Effector memory CD4-positive, alpha-beta T cell (primary cell): ENCODE measurements around the gene LACTB.

Experiments
- DNase-seq, 3 donors: peaks; one replicate each; pipeline ENCODE4 v3.0.0-alpha.2; 2020
- H3K27ac ChIP-seq: 2 replicates; pipeline ENCODE4 v1.7.0; 2013; ENCODE audit warnings: mild to moderate bottlenecking, low read length, moderate library complexity; ENCODE audit not compliant: insufficient read depth, poor library complexity, severe bottlenecking
- H3K27me3 ChIP-seq: replicated peaks from 2 replicates; pipeline ENCODE4 v1.7.0; 2013; ENCODE audit warnings: mild to moderate bottlenecking, low read length; ENCODE audit not compliant: insufficient read depth, control insufficient read depth, poor library complexity, severe bottlenecking
- H3K36me3 ChIP-seq: 2 replicates; pipeline ENCODE4 v1.7.0; 2013; ENCODE audit warnings: mild to moderate bottlenecking, low read length, moderate library complexity; ENCODE audit not compliant: control insufficient read depth, insufficient read depth
- H3K4me1 ChIP-seq: 2 replicates; pipeline ENCODE4 v1.7.0; 2013; ENCODE audit warnings: low read length, mild to moderate bottlenecking; ENCODE audit not compliant: control insufficient read depth, insufficient read depth, poor library complexity, severe bottlenecking
- H3K4me3 ChIP-seq: 2 replicates; pipeline ENCODE4 v1.7.0; 2013; ENCODE audit warnings: low read length, low read depth, mild to moderate bottlenecking; ENCODE audit not compliant: insufficient read depth, poor library complexity, severe bottlenecking
- H3K9me3 ChIP-seq: 2 replicates; pipeline ENCODE4 v1.7.0; 2013; ENCODE audit warnings: mild to moderate bottlenecking, low read length, moderate library complexity; ENCODE audit not compliant: control insufficient read depth

The LACTB gene

DNA sequence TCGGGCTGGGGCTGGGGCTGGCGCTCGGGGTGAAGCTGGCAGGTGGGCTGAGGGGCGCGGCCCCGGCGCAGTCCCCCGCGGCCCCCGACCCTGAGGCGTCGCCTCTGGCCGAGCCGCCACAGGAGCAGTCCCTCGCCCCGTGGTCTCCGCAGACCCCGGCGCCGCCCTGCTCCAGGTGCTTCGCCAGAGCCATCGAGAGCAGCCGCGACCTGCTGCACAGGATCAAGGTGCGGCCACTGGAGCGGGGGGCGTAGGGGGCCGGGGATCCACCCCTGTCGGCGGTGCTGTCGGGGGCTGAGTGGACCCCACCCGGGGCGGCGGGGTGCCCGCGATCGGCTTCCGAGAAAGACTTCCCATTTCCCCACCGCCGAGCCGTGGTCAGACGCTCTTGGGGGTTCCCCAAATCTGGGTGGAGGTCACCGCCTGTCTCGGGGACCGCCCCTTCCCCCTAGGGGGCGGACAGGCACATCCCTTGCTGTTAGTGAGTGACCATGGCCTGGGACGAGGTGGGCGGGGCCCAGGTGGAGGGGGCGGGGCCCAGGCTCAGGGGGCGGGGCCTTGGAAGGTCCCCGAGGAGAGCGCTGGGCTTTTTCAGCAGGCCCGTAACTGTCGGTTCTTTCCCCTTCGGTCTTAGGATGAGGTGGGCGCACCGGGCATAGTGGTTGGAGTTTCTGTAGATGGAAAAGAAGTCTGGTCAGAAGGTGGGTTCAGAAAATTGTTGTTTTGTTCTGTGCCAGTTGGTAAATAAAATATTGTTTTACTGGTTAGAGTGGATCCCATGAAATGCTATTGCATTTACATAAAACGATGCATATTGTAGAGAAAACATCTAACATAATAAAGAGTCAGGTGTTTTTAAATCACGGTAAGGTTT is 578 bp downstream of the LACTB start:
- DNase-seq, result peak; percentile 65 to 88 (median 79)
- no peaks in the 10 kb centered on the region for H3K4me1 ChIP-seq
- no peaks in the 10 kb centered on the region for H3K9me3 ChIP-seq
- no peaks in the 10 kb centered on the region for H3K36me3 ChIP-seq
- H3K4me3 ChIP-seq, result peak overlapping the region; percentile 88
- no peaks in the 10 kb centered on the region for H3K27me3 ChIP-seq
- peak overlapping the region; percentile 85 for H3K27ac ChIP-seq

DNA sequence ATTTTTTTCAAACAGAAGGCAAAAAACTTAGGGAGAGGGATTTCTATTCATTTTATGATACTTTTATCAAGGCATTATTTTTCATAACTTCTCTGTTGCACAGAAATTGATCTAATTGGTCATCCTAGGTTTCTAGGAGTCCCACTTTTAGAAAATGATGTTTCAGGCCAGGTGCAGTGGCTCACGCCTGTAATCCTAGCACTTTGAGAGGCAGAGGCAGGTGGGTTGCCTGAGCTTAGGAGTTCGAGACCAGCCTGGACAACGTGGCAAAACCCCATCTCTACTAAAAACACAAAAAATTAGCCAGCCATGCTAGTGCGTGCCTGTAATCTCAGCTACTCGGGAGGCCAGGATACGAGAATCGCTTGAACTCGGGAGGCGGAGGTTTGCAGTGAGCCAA is 2.8 kb downstream of the LACTB start:
- Histone ChIP-seq H3K4me3 (no peak overlapping the region), H3K27me3 (no peaks in the 10 kb centered on the region), H3K9me3 (no peaks in the 10 kb centered on the region), H3K4me1 (no peaks in the 10 kb centered on the region), H3K36me3 (peaks cover 7% of the 10 kb centered on the region), H3K27ac (no peak overlapping the region)
- no peak for DNase-seq

DNA sequence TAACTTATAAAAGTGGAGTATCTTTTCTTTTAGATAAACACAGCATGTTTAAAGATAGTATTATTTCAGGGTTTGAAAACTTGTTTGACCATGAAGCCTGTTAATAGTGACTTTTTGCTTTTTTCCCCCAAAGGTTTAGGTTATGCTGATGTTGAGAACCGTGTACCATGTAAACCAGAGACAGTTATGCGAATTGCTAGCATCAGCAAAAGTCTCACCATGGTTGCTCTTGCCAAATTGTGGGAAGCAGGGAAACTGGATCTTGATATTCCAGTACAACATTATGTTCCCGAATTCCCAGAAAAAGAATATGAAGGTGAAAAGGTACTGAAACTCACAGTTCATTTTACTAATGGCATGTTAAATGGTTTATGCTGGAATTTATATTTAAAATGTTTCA is 5.1 kb downstream of the LACTB start:
- H3K4me1 ChIP-seq, result no peaks in the 10 kb centered on the region
- no peaks in the 10 kb centered on the region for H3K9me3 ChIP-seq
- peaks cover 9% of the 10 kb centered on the region for H3K36me3 ChIP-seq
- H3K27ac ChIP-seq, result no peak overlapping the region
- H3K27me3 ChIP-seq, result no peaks in the 10 kb centered on the region
- no peak overlapping the region for H3K4me3 ChIP-seq
- no peak for DNase-seq

- no peak overlapping the region for H3K27ac ChIP-seq
- no peaks in the 10 kb centered on the region for H3K9me3 ChIP-seq
- H3K4me3 ChIP-seq, result no peak overlapping the region
- no peaks in the 10 kb centered on the region for H3K27me3 ChIP-seq
- no peaks in the 10 kb centered on the region for H3K4me1 ChIP-seq
- DNase-seq, result no peak
- peaks cover 9% of the 10 kb centered on the region for H3K36me3 ChIP-seq
These were observed 12.1 kb downstream of the LACTB start for GRCh38 chr15:63133786-63134185.

DNA sequence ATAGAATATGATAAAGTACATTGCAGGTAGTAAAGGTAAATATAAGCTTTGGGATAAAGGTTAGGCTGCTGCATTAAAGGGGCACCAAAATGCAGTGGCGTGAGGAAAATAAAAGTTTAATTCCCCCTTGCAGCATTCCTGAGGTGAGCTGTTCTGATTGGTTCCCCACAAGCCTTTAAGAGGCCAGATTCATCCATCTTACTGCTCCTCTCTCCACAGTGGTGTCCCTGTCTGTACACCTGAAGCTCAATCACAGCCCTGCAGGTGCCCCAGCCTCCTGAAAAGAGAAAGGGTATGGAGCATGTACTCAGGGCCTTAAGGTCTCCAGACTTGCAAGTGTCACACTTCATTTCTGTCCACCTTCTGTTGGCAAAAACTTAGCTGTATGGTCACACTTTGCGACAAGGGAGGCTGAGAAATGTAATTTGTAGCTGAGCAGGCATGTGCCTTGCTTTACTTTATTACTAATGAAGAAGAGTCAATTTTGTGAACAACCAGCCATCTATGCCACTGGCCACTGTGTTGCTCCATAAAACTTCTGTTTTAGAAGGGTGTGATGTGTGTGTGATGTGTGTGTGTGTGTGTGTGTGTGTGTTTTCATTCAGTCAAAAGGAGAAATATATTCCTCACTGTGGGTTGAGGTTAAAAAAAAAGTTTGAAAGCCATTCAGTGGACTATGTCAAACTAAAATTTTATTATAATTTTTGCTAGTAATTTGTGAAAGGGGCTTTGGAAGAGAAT is 12.8 kb downstream of the LACTB start:
- Histone ChIP-seq H3K27ac (no peak overlapping the region), H3K4me1 (no peaks in the 10 kb centered on the region), H3K36me3 (peaks cover 3% of the 10 kb centered on the region), H3K27me3 (no peaks in the 10 kb centered on the region), H3K9me3 (no peaks in the 10 kb centered on the region), H3K4me3 (no peak overlapping the region)
- no peak for DNase-seq

- Histone ChIP-seq H3K4me1 (no peaks in the 10 kb centered on the region), H3K4me3 (no peak overlapping the region), H3K9me3 (no peaks in the 10 kb centered on the region), H3K27ac (no peak overlapping the region), H3K36me3 (no peaks in the 10 kb centered on the region), H3K27me3 (no peaks in the 10 kb centered on the region)
- no peak for DNase-seq
These were observed 13.6 kb downstream of the LACTB start for GRCh38 chr15:63135281-63135680.

DNA sequence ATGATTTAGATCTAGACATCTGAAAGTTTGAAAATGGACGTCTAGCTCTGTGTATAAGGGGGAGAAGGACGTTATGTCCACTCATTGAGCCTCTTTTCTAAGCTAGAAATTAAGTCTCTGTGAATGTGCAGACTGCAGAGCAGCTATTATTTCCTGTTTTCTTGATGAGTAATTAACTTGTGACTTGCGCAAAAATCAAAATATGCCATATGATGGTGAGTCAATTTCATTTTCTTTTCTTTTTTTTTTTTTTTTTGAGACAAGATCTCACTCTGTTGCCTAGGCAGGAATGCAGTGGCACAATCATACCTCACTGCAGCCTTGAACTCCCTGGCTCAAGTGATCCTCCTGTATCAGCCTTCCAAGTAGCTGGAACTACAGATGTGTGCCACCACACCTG is 14.1 kb downstream of the LACTB start:
- H3K4me1 ChIP-seq, result no peaks in the 10 kb centered on the region
- no peaks in the 10 kb centered on the region for H3K36me3 ChIP-seq
- H3K27ac ChIP-seq, result no peak overlapping the region
- H3K27me3 ChIP-seq, result no peaks in the 10 kb centered on the region
- DNase-seq, result no peak
- H3K9me3 ChIP-seq, result no peaks in the 10 kb centered on the region
- no peak overlapping the region for H3K4me3 ChIP-seq

DNA sequence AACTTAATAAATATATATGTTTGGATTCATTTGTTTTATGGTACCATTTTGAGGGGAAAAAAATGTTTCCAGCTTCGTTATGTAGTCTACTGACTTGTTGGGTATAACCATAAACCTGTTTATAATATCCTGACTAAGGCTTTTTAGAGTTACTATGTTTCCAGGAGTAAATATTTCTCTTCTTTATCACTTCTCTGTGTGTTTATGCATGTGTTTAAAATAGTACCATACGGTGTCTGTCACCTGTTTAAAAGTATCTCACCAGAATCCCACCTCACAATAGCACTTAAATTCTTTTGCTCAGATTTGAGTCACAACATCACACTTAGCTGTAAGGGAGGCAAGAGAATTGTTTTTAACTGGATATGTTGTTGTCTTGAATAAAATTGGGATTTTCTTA is 15.1 kb downstream of the LACTB start:
- Histone ChIP-seq H3K9me3 (no peaks in the 10 kb centered on the region), H3K4me3 (no peak overlapping the region), H3K4me1 (no peaks in the 10 kb centered on the region), H3K27me3 (no peaks in the 10 kb centered on the region), H3K27ac (no peak overlapping the region), H3K36me3 (no peaks in the 10 kb centered on the region)
- DNase-seq, result no peak

DNA sequence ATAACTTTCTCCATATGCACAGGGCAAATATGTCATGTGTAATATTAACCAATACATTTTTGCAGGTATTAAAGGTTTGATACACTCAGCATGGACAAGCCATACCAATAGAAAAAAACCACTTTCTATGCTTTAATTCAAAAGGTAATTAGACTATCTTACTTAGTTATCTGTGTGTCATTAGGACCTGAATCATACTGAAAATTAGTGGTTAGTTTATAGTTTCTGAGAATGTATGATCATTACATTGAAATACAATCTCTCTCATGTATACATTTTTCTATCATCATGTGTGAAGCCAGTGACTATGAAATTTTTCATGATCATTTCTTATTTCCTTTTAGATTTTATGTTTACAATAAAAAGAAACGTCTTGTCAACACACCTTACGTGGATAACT is 19.3 kb downstream of the LACTB start:
- no peaks in the 10 kb centered on the region for H3K9me3 ChIP-seq
- H3K27ac ChIP-seq, result no peak overlapping the region
- H3K36me3 ChIP-seq, result no peaks in the 10 kb centered on the region
- no peaks in the 10 kb centered on the region for H3K4me1 ChIP-seq
- no peak for DNase-seq
- no peak overlapping the region for H3K4me3 ChIP-seq
- no peaks in the 10 kb centered on the region for H3K27me3 ChIP-seq

DNA sequence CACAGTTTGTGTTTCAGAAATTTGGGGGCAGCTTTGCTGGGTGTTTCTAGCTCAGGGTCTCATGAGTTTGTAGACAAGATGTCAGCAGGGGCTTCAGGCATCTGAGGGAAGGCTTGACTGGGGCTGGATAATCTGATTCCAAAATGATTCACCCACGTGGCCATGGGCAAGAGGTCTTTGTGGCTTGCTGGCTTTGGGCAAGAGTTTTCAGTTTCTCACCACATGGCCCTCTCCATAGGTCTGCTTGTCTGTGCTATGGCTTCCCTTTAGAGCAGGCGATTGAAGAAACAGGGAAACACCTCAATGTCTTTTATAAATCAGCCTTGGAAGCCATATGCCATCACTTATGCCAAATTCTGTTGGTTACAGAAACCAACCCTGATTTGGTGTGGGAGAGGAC is 23.8 kb downstream of the LACTB start:
- Histone ChIP-seq H3K27me3 (no peaks in the 10 kb centered on the region), H3K4me3 (no peak overlapping the region), H3K36me3 (no peaks in the 10 kb centered on the region), H3K27ac (no peak overlapping the region), H3K4me1 (no peaks in the 10 kb centered on the region), H3K9me3 (no peaks in the 10 kb centered on the region)
- DNase-seq, result no peak
